Keratinocyte (primary cell): ENCODE measurements around the gene CSHL1.

Source experiments
- CTCF ChIP-seq, 3 experiments: IDR thresholded peaks in 1 of 3; conservative IDR thresholded peaks in 1 of 3; optimal IDR thresholded peaks in 1 of 3; 2 replicates in 2 of 3; 3 replicates in 1 of 3; pipeline versions ENCODE3 to v1.5.1; 2011; ENCODE audit warnings: low read length in 3 of 3, mild to moderate bottlenecking in 3 of 3, moderate library complexity in 2 of 3, control low read depth in 1 of 3, inconsistent platforms in 1 of 3; ENCODE audit not compliant: insufficient read depth in 2 of 3; ENCODE audit errors: extremely low read depth in 1 of 3
- EZH2 ChIP-seq: IDR thresholded peaks from one replicate; pipeline ENCODE4 v1.6.1; 2012; ENCODE audit warnings: inconsistent platforms, mild to moderate bottlenecking, low read length, moderate library complexity

GRCh38 chr17:63918305-63918704 lies 7.2 kb upstream of the CSHL1 start:
- TF ChIP-seq CTCF (optimal IDR thresholded peaks at IDR 0.05 in 1 of 3, IDR thresholded peaks at IDR 0.05 in 1 of 3, conservative IDR thresholded peaks at IDR 0.05 in 1 of 3; ENCODE audit: extremely low read depth in 1 of 3, insufficient read depth in 2 of 3, low read length in 3 of 3), result no peak
- TF ChIP-seq EZH2, result no peak
